Type B pancreatic cell (in vitro differentiated cells): ENCODE results near the gene SEMA6D. TPM values are rescaled to one million over a fixed set of nuclear protein-coding genes. Genes with fewer than 3 reads are reported as not detected.

Experiments
- DNase-seq: peaks from one replicate; pipeline ENCODE4 v3.0.0; 2021; ENCODE audit warnings: mixed read lengths; ENCODE audit not compliant: unreplicated experiment; ENCODE audit errors: extremely low spot score
- H3K27ac Mint-ChIP-seq: 2 replicates; pipeline ENCODE4 v1.8.0; 2021; ENCODE audit warnings: mild to moderate bottlenecking, mixed read lengths
- H3K27me3 Mint-ChIP-seq: 2 replicates; pipeline ENCODE4 v1.8.0; 2021; ENCODE audit warnings: mixed read lengths
- H3K36me3 Mint-ChIP-seq: 2 replicates; pipeline ENCODE4 v1.8.0; 2021; ENCODE audit warnings: mixed read lengths
- H3K4me1 Mint-ChIP-seq: one replicate; pipeline ENCODE4 v1.8.0; 2021; ENCODE audit warnings: mixed read lengths; ENCODE audit not compliant: unreplicated experiment
- H3K4me3 Mint-ChIP-seq: 2 replicates; pipeline ENCODE4 v1.8.0; 2021; ENCODE audit warnings: mild to moderate bottlenecking, mixed read lengths
- H3K9me3 Mint-ChIP-seq: 2 replicates; pipeline ENCODE4 v1.8.0; 2021; ENCODE audit warnings: mixed read lengths
- total RNA-seq: library from RNA; stranded (reverse); gene quantifications from 2 replicates; pipeline ENCODE4 v1.2.1, GENCODE V29; 2021; ENCODE audit warnings: low replicate concordance
- TF ChIP-seq, protein P1 (sequence below): fragments of 200-600 bp; sonication (generic); conservative IDR thresholded peaks from 2 replicates; pipeline ENCODE4 v1.5.0; 2021; ENCODE audit warnings: antibody characterized with exemption, mild to moderate bottlenecking

The SEMA6D gene
- total RNA-seq, 1 donor from 2014 or later = 22.2 TPM

DNA sequence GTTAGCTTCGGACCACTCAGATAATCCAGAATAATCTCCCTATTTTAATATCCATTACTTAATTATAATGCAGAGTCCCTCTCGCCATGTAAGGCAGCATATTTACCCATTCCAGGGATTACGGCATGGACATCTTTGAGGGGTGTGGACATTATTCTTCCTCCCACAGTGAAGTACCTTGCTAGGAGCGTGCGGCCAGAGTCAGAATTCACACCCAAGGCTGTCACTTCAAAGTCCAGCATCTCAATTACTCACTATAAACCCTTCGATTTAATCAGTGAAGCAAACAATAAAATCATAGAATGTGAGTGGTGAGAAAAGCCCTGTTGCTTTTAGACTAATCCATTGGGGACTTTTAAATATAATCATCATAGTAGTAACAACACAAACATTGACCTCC lies 11.6 kb downstream of the SEMA6D start:
- Mint-ChIP-seq H3K4me1 (peaks cover 10% of the 10 kb centered on the region), H3K27me3 (peaks cover 12% of the 10 kb centered on the region), H3K9me3 (no peaks in the 10 kb centered on the region), H3K36me3 (peaks cover 6% of the 10 kb centered on the region), H3K4me3 (no peak overlapping the region), H3K27ac (no peak overlapping the region)
- DNase-seq = no peak
- TF ChIP-seq, protein P1, sequence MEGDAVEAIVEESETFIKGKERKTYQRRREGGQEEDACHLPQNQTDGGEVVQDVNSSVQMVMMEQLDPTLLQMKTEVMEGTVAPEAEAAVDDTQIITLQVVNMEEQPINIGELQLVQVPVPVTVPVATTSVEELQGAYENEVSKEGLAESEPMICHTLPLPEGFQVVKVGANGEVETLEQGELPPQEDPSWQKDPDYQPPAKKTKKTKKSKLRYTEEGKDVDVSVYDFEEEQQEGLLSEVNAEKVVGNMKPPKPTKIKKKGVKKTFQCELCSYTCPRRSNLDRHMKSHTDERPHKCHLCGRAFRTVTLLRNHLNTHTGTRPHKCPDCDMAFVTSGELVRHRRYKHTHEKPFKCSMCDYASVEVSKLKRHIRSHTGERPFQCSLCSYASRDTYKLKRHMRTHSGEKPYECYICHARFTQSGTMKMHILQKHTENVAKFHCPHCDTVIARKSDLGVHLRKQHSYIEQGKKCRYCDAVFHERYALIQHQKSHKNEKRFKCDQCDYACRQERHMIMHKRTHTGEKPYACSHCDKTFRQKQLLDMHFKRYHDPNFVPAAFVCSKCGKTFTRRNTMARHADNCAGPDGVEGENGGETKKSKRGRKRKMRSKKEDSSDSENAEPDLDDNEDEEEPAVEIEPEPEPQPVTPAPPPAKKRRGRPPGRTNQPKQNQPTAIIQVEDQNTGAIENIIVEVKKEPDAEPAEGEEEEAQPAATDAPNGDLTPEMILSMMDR = no peak

DNA sequence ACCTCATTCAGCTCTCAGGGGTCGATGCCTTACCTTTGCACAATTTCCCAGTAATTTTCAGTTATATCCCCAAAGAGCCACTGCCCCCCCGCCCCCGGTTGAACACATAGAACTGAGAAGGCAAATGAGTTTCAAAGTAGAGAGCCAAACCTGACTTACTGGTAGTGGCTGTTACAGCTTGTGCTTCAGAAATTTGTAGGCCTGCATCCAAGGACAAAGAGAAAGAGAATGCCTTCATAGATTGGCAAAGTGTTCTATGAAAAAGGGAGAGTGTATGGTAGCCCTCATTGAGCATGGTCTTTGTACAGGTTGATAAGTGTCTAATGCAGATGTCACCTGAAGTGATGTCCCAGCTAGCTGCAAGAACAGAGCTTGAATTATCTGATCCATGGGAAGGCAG lies 13.9 kb downstream of the SEMA6D start:
- no peaks in the 10 kb centered on the region for H3K9me3 Mint-ChIP-seq
- H3K27me3 Mint-ChIP-seq = peaks cover 5% of the 10 kb centered on the region
- no peak overlapping the region for H3K4me3 Mint-ChIP-seq
- H3K27ac Mint-ChIP-seq = no peak overlapping the region
- H3K4me1 Mint-ChIP-seq = peaks cover 10% of the 10 kb centered on the region
- TF ChIP-seq, protein P1 = no peak
- H3K36me3 Mint-ChIP-seq = peaks cover 6% of the 10 kb centered on the region
- DNase-seq = no peak

DNA sequence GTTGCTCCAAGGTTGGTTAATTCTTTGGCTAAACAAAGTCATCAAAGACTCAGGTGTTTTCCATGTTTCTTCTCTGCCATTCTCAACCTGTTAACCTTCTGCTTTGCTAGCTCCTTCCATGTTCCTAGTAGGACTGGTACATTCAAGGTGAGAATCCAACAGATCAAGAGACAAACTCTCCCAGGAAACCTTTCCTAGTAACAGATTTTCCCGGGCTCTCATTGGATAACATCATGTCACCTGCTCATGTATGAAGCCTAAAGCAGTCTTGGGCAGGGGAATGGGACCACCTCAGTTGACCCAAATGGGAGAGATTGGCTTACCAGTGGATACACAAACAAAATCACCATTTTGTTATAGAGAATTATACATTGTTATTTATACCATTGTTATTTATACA lies 14.9 kb downstream of the SEMA6D start:
- H3K27me3 Mint-ChIP-seq = peaks cover 5% of the 10 kb centered on the region
- H3K4me1 Mint-ChIP-seq = peaks cover 6% of the 10 kb centered on the region
- H3K27ac Mint-ChIP-seq = no peak overlapping the region
- H3K4me3 Mint-ChIP-seq = no peak overlapping the region
- no peaks in the 10 kb centered on the region for H3K9me3 Mint-ChIP-seq
- TF ChIP-seq, protein P1 = no peak
- H3K36me3 Mint-ChIP-seq = peaks cover 6% of the 10 kb centered on the region
- no peak for DNase-seq

DNA sequence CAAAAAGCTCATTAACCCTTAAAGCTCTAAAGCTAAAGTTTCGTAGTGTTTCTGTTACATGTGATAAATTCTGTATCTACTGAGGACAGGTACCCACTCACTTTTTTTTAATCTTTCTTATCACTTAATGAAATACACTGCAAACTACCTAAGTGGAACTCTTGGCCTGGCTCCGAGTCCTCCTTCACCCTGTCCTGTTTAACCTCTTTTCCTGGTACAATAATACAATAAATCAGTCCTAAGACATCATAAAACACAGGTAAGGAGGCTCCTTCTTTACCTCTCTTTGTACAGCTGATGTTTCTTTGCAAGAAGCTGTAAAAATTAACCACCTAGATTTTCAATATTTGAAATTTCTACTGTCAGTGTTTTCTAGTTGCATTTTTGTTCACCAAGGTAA lies 15.8 kb downstream of the SEMA6D start:
- Mint-ChIP-seq H3K27me3 (peaks cover 5% of the 10 kb centered on the region), H3K9me3 (no peaks in the 10 kb centered on the region), H3K4me1 (peaks cover 3% of the 10 kb centered on the region), H3K4me3 (no peak overlapping the region), H3K27ac (no peak overlapping the region), H3K36me3 (peaks cover 8% of the 10 kb centered on the region)
- DNase-seq = no peak
- TF ChIP-seq, protein P1 = no peak

DNA sequence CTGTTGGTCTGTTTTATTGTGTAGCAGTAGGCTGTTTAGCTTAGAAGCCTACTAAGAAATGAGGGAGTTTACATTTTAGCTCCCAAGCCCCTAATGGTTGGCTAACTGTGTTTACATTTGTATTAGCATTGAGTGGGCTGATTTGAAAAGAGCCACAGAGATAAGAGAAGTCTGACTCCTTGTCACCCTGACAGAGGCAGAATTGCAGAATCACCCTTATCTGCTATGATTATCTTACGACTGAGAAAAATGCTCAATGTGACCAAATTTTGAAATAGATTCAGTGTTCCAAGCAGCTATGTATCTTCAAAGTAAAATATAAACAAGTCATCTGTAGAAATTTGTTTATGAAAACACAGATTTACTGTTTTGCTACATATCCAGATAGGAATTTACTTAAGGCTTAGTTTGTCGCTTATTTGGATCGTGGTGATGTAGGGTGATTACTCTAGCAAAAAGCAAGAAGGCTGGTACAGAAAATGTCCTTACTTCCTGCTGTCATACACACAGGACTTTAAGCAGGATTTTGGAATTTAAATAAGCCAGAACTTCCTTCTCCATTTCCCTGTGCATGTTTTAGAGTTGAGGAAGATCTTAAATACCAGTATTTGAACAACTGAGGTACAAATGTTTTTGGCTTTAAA lies 19.0 kb downstream of the SEMA6D start:
- H3K36me3 Mint-ChIP-seq = peaks cover 3% of the 10 kb centered on the region
- H3K27ac Mint-ChIP-seq = peak overlapping the region; percentile 29
- no peaks in the 10 kb centered on the region for H3K9me3 Mint-ChIP-seq
- TF ChIP-seq, protein P1 = no peak
- no peak for DNase-seq
- no peak overlapping the region for H3K4me3 Mint-ChIP-seq
- peaks cover 3% of the 10 kb centered on the region for H3K4me1 Mint-ChIP-seq
- H3K27me3 Mint-ChIP-seq = peaks cover 3% of the 10 kb centered on the region
